Measurements from ENCODE around the gene TP53RK.

Gene TP53RK

DNA sequence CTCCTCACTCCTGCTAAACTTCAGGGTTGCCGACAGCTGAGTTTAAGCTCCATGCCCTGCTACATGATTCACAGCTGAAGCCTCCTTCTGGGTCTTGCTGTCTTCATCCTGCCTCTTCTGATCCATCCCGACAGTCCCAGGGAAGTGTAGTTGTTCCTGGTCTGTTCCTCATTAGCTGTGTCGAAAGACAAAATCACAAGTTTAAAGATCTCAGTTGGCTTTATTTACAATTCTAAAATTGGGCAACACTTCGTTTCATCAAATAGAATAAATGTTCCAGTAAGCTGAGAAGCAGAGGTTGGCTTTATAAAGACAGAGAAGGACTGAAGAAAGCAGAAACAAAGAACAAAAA, 16.1 kb upstream of the TP53RK start:
- DNase-seq, result no peak

DNA sequence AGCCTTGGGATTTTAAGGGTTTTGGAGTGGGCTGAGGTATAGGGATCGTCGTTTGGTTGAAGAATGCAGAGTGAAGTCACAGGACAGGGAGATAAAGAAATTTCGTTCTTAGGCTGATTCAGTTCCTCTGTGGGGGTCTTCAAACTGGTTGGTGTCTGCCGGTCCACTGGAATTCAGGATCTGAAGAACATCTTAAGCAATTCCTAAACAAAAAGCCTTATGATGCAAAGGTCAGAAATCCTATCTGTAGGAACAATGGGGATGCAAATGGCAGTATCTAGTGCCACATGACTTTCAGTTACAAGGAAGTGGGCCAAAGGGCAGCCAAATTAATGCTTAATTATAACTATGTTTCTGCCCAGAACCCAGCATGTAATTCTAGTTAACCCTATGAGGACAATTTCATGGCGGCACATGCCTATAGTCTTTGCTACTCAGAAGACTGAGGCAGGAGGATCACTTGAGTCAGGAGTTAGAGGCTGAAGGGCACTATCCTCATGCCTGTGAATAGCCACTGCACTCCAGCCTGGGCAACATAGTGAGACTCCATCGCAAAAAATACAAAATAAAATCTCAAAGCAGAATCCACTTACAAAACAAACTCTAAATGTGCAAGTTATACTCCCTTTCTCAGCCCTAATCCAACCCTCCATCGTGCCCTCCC, 15.6 kb upstream of the TP53RK start:
- no peak for DNase-seq

DNA sequence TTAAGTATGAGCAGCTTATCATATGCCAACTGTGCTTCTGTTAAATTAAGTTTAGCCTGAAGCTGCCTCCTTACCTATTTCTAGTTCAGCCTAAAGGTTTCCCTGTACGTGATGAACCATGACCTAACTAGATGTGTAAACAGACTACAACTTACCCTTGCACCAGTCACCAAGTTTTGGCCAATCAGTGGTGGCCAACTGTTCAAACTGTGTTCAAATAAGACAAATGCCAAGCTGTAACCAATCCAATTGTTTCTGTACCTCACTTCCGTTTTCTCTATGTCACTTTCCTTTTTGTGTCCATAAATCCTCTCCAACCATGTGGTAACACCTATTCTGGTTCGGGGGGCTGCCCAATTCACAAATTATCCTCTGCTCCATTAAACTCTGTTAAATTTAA, 14.2 kb upstream of the TP53RK start:
- DNase-seq, result no peak

DNA sequence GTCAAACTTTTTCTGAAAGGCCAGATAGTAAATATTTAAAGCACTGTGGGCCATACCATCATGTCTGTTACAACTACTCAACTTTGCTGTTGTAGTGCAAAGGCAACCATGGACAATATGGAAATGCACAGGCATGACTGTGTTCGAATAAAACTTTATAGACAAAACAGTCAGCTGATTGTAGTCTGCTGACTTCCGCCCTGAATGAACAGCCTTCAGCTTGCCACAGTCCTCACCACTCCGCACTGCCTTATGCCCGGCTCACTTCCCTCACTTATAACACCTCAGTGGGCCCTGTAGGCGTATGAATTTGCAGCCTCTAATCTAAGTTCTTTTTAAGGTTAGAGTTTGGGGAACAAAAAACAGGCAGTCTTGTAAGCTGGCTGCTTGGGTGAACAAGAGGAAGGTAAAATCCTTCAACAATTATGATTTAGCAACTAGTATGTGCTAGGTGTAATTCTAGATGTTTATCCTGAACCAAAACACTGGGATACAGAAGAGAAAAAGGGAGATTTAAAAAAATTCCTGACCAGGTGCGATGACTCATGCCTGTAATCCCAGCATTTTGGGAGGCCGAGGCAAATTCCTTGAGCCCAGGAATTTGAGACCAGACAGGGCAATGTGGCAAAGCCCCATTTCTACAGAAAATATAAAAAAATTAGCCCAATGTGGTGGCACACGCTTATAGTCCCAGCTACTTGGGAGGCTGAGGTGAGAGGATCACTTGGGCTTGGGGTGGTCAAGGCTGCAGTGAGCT, 13.4 kb upstream of the TP53RK start:
- DNase-seq, result peak; percentile 27

DNA sequence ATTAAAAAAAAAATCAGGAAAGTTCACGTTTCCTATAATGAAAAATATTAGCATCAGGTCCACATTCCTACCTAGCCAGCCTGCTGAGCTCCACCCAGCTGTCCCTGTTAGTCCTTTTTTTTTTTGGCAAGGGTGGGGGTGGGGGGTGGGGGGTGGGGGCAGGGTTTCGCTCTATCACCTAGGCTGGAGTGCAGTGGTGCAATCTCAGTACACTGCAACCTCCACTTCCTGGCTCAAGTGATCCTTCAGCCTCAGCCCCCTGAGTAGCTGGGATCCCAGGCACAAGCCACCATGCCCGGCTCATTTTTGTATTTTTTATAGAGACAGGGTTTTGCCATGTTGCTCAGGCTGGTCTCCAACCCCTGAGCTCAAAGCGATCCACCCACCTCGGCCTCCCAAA, 12.7 kb upstream of the TP53RK start:
- no peak for DNase-seq

DNA sequence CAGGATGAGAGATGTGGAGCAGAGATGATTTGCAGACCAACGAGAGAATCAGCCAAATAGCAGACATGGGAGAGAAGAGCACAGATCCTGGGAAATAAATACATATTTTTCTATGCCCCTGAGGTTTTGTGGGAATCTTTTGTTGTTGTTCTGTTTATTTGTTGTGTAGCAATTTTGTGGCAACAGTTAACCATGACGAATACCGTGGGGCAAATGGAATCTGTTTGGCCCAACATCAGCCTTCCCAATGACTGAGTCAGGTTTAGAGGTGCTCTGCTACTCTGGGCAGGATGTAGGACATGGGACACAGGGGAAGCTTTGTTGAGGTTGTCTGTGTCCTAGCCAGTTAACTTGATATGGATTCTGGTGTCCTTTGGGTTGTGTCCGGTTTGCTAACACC, 12.3 kb upstream of the TP53RK start:
- no peak for DNase-seq

DNA sequence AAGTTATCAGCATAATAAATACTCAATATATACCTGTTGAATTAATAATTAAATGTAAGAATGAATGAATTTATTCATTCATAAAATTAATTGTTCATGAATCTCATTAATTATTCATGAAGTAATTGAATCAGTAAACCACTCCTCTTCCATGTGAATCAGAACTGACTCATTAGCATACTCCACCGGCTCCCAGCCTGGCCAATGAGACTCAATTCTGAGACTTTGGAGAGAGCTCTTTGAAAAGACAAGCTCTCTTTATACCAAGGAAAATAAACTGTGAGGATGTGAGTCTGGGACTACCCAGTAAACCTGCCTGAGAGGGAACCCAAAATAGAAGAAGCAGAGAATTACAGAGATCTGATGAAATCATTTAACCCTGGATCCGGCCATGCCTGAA, 11.8 kb upstream of the TP53RK start:
- no peak for DNase-seq

DNA sequence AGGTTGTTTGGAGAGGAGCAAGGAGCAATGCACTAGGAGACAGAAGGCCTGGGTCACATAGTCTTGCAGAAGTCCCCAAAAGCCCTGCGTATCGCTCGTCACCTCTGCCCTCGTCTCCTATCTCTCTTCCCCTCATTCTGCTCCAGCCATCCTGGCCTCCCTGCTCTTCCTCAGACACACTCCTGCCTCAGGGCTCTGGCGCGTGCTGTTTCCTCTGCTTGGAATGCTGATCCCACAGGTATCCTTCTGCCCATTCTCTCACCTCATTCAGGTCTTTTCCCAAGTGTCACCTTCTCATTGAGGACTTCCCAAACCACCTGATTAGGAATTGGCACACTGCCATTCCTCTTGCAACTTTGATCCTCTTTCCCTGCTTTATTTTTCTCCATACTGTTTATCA, 11.2 kb upstream of the TP53RK start:
- no peak for DNase-seq

DNA sequence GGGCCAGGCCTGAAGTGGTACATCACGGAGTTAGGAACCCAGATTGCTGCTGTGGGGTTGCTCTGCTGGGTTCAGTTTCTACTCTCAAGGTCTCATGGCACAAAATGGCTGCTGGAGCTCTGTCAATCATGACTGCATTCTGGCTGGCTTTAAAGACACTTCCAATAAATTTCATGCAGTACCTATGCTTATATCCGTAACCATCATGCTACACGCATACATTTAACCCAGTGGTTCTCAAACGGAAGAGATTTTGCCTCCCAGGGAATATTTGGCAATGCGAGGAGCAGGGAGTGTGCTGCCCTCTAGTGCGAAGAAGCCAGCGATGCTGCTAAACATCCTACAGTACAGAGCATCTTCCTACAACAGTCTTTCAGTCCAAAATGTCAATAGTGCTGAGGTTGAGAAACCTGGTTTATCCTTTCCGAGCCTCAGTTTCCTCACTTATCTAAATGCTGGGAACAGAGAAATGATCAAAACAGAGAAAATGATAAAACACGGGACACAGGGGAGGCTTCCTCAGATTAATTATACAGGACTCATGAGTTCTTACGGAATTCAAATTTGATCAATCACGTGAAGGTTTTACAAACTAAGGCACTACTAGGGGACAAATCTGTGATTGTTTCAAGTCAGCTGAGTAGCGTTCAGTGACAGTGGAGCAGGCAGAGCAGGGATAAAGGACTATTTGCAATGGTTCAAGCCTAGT, 10.6 kb upstream of the TP53RK start:
- no peak for DNase-seq

DNA sequence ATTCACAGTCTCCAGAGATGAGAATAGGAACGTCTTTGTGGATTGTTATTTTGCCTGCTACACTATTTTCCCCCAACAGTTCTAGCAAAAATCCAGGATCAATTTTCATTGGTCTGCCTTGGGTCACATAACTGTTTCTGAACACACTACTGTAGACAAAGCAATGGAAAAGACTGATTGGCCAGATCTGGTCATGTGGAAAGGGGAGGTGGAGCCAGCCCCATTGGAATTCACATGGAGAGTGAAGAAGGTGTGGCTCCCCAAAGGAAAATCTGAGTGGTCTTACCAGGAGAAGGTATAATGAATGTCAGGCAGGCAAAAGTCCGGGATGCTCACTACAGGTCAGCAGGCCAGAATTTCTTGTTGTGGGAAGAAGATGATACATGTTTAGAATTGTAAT, 9.5 kb upstream of the TP53RK start:
- DNase-seq, result no peak

DNA sequence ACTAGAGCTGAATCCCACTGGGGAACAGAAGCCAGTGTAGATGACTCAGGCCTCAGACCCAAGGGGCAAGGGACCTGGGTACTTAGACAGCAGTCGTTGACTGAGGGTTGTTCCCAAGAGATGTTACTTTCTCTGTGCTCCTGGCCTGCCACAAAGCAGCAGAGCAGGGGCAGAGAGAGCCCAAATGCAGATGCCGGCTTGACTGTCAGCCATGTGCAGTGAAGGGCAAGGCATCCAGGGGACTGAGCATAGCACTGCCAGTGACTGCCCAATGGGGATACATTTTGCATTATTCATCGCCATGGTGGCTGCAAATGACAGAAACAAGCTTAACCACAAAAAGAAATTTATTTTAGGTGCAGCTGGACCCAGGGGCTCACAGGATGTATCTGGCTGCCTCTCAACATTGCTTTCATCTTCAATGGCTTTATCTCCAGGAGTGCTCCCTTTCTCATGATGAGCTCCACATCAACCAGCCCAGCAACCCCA, 7.6 kb upstream of the TP53RK start:
- DNase-seq, result no peak

DNA sequence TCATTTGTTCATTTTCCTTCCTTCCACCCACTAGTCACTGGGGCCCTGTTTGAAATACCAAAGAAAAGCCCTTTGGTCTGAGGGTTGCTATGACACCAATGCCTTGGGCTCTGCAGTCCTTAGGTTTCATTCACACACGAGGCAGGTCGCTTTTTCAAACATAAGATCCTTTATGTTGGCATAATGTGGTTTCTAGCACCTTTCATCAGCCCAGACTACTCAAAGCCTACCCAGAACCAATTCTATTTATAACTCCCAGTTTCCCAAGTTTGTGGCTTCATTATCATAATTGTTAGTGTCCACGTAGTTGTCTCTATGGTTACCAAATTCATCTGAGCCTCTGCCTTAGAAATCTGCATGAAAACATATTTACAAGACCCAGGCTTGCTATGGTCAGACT, 6.6 kb upstream of the TP53RK start:
- peak; percentile 18 for DNase-seq

DNA sequence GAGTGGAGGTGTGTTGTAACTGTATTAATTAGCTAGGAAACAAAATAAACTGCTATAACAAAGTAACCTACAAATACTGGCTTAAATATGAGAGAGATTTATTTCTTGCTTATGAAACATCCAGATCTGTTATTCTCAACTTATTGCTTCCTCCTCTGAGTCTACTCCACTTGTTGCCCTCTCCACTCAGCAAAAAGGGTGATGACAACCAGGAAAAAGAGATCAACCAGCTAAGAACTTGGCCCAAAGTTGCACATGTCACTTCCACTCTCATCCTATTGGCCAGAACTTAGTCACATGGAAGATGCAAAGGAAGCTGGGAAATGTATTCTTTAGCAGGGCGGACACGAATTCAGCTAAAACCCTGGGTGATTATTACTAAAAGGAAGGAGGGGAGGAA, 5.2 kb upstream of the TP53RK start:
- peak; percentile 33 for DNase-seq

DNA sequence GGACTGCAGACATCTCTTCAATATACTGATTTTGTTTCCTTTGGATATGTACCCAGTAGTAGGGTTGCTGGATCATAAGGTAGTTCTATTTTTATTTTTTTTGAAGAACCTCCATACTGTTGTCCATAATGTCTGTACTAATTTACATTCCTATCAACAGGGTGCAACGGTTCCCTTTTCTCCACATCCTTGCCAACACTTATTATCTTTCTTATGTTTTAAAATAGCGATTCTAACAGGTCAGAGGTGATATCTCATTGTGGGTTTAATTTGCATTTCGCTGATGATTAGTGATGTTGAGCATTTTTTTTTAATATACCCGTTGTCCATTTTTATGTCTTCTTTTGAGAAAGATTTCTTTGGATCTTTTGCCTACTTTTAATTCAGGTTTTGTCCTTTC, 2.0 kb upstream of the TP53RK start:
- no peak for DNase-seq

DNA sequence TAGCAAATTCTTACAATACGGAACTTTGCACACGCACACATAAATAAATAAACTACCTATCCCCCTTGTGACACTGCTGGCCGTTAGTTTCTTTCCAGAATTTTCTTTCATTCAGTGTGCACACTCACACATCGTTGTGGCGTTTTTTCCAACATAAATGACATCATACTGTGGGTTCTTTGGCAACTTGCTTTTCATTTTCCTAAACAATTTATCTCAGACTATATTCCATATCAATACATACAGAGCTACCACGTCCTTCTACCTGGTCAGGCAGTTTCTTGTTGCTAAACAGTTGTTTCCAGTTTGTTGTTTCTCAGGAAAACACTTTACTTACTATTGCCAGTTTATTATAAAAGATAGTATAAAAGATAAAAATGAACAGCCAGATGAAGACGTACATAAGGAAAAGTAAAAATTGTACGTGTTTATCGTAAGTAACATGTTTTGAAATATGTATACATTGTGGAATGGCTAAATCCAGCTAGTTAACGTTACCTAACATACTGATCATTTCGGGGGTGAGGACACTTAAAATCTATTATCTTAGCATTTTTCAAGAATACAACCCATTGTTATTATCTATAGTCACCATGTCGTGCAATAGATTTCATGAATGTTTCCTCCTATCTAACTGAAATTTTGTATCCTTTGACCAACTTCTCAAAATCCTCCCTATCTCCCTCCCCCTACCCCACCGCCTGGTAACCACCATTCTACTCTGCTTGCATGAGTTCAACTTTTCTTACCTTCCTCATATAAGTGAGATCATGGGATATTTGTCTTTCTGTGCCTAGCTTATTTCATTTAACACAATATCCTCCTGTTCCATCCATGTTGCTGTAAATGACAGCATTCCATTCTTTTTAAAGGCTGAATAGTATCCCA, 1.2 kb upstream of the TP53RK start:
- DNase-seq, result no peak

DNA sequence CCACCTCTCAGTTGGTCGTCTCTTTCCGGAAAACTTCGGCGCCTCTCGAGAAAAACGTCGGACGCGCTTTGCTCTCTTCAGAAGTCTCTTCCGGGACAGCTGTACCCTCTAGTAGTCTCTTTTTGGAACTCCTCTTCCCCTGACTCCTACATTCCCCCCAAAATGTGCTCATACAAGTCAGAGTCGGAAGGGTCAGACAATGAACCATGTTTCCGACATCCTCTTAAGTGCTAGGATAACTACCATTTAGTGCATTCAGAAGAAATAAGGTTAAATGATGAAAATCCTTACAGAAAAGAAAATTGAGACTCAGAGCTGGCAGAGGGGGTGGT, 476 bp upstream of the TP53RK start:
- no peak for DNase-seq

DNA sequence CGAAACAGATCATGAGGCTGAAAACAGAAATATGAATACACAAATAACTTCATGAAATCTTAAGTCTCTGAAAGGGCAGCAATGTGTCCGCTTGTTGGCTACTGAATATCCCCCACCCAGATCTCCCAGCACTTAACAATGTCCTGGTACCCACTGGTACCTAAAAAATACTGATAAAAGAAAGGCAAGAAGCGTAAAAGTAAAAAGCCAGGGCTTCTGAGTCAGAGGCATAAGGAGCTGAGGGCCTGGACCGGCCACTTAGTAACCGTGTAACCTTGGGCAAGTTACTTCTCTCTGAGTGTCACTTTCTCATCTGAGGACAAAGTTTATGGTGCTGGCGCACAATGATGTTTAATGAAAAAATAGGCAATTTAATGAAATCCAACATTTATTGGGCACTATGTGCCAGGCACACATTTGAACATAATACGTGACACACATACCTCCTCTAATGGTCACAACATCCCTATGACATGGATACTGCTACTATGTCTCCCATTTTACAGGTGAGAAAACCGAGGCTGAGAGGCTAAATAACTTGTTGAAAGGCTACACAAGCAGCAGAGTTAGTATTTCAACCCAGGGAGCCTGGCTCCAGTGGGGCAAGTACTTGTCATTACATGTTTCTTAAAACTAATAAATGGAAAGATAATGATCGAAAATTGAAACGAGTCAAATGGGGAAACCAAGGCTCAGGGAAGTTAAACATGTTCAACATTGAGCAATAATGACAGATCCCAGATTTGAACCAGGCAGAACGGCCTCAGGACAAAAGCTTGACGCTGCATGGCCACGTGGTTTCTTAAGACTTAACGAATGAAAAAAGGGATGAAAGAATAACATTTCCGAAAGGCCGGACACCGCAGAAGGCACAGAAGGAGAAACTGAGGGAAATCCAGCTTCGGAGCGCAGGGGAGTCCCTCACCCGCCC, 828 bp downstream of the TP53RK start:
- no peak for DNase-seq

DNA sequence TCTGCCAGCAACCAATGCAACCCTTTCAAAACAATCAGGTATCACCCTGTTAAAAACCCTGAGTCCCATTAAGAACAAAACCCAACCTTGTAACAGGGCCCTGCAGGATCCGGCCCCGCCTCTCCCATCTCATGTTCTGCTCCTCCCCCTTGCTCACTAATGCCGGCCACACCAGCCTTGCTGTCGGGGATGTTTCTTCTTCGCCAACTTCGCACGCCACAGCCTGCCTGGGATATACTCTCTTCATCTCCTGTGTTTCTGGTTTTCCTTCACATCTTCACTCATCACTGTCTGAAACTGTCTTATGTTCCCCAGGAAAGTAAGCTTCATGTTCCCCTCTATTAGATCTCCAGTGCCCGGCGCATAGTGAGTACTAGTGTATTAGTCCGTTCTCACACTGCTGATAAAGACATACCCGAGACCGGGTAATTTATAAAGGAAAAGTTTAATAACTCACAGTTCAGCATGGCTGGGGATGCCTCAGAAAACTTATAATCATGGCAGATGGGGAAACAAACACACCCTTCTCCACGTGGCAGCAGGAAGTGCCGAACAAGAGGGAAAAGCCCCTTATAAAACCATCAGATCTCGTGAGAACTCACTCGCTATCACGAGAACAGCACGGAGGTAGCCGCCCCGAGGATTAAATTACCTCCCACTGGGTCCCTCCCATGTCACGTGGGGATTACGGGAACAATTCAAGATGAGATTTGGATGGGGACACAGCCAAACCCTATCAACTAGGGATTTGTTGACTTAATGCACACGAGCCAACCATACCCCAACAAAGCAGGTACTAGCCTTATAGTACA, 5.1 kb downstream of the TP53RK start:
- peak; percentile 66 for DNase-seq

DNA sequence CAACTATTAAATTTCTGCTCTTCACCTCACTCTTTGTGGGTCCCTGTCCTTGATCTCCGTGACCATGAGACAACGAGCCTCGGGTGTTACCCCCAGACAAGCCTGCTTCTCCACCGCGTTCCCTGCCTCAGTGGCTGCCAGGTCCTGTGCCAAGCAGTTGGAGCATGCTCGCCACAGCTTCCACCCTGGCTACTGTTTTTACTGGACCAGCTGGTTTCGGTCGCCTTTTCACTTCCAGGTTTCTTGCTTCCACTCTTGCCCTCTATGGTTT, 5.6 kb downstream of the TP53RK start:
- no peak for DNase-seq

DNA sequence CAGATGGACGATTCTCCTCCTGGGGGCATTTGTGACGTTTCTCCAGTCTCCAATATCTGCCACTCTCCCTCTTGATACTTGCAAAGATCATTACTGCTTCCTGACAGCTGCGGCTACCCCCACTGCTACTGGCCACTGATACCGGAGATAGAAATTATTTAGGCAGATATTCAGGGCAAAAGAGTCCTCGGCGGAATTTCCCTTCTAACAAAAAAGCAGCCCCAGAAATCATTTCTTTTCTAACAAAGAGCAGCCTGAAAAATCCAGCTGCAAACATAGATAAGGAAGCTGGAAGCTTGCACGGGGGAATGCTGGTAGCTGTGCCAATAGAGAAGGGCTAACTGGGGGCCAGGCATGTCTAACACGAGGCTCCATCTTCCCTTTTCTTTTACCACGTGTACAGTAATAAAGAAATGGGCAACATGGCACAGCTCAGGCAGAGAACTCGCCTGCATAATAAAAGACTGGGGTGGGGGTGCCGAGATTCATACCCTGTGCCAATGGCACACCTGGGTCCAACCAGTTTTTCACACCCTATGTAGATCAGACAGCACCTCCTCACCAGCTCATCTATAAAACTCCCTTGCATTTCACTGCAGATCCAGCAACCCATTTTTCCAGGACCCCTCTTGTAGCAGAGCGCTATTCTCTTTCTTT, 6.1 kb downstream of the TP53RK start:
- DNase-seq, result no peak
